ENCODE data around the gene VRK3.

Gene VRK3

DNA sequence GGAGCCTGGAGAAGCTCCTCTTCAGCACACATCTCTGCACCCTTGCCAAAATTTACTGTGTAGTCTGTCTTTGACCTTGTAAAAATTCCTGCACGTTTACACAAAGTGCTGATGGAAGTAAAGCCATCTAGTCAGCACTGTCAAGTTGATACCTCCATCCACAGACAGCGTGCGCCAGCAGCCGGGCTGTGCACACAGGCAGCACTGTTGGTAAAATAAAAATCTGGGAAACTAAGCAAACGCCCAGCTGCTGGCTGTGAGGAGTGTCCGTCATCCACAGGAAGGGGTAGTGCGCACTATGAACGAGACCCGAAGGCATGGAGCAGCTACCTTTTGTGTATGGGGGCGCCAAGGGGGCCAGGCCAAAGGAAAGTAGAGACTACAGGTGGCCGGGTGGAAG lies 46.8 kb downstream of the VRK3 start:
- Histone ChIP-seq H3K9me2 (replicated peaks; ENCODE audit: control insufficient read depth, low read length) (no peaks in the 10 kb centered on the region), H3K27me3 (ENCODE audit: control insufficient read depth, low read length) (no peaks in the 10 kb centered on the region), H3K79me2 (ENCODE audit: control insufficient read depth, low read length) (no peaks in the 10 kb centered on the region), H3K4me3 (ENCODE audit: low read length) (no peak overlapping the region), H3K4me1 (ENCODE audit: control insufficient read depth, low read length) (no peaks in the 10 kb centered on the region), H3K4me2 (ENCODE audit: low read length) (no peak overlapping the region), H3F3A (ENCODE audit: control insufficient read depth, insufficient read depth) (no peaks in the 10 kb centered on the region), H3K27ac (ENCODE audit: low read depth, low read length) (no peak overlapping the region), H3K9me3 (ENCODE audit: control insufficient read depth, insufficient read depth, low read length) (no peaks in the 10 kb centered on the region), H3K36me3 (ENCODE audit: control insufficient read depth, low read length) (no peaks in the 10 kb centered on the region), H4K20me1 (ENCODE audit: control insufficient read depth, insufficient read depth, low read depth, low read length) (0 out of 2 replicates have a peak, but pooled peaks cover 2% of the 10 kb centered on the region)
- no peak for TF ChIP-seq EZH2phosphoT487 (IDR thresholded peaks at IDR 0.05; ENCODE audit: borderline replicate concordance, low read length)
- TF ChIP-seq, protein P1, sequence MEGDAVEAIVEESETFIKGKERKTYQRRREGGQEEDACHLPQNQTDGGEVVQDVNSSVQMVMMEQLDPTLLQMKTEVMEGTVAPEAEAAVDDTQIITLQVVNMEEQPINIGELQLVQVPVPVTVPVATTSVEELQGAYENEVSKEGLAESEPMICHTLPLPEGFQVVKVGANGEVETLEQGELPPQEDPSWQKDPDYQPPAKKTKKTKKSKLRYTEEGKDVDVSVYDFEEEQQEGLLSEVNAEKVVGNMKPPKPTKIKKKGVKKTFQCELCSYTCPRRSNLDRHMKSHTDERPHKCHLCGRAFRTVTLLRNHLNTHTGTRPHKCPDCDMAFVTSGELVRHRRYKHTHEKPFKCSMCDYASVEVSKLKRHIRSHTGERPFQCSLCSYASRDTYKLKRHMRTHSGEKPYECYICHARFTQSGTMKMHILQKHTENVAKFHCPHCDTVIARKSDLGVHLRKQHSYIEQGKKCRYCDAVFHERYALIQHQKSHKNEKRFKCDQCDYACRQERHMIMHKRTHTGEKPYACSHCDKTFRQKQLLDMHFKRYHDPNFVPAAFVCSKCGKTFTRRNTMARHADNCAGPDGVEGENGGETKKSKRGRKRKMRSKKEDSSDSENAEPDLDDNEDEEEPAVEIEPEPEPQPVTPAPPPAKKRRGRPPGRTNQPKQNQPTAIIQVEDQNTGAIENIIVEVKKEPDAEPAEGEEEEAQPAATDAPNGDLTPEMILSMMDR (IDR thresholded peaks at IDR 0.05; ENCODE audit: low read depth, low read length, poor library complexity, severe bottlenecking): no peak

DNA sequence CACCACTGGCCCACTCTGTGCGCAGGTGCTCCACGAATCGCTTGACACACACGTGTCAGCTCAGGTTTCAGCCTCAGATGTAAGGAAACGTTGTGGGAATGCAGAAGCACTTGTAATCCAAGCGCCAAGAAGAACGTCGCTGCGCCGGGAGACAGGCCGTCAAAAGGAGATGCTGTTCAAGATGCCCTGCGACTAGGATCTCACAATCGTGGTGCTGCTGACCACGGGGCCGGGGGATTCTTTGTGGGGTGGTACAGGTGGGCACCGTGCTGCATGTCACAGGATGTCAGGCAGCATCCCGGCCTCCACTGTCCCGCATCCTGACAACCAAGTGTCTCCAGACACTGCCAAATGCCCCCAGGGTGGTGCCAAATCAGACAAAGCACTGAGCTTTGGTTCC lies 47.3 kb downstream of the VRK3 start:
- Histone ChIP-seq H4K20me1 (ENCODE audit: control insufficient read depth, insufficient read depth, low read depth, low read length) (no peaks in the 10 kb centered on the region), H3K9me3 (ENCODE audit: control insufficient read depth, insufficient read depth, low read length) (no peaks in the 10 kb centered on the region), H3K9me2 (replicated peaks; ENCODE audit: control insufficient read depth, low read length) (no peaks in the 10 kb centered on the region), H3K27ac (ENCODE audit: low read depth, low read length) (no peak overlapping the region), H3F3A (ENCODE audit: control insufficient read depth, insufficient read depth) (no peaks in the 10 kb centered on the region), H3K27me3 (ENCODE audit: control insufficient read depth, low read length) (no peaks in the 10 kb centered on the region), H3K79me2 (ENCODE audit: control insufficient read depth, low read length) (no peaks in the 10 kb centered on the region), H3K4me1 (ENCODE audit: control insufficient read depth, low read length) (no peaks in the 10 kb centered on the region), H3K4me2 (ENCODE audit: low read length) (no peak overlapping the region), H3K36me3 (ENCODE audit: control insufficient read depth, low read length) (no peaks in the 10 kb centered on the region), H3K4me3 (ENCODE audit: low read length) (no peak overlapping the region)
- TF ChIP-seq, protein P1 (IDR thresholded peaks at IDR 0.05; ENCODE audit: low read depth, low read length, poor library complexity, severe bottlenecking): no peak
- TF ChIP-seq EZH2phosphoT487 (IDR thresholded peaks at IDR 0.05; ENCODE audit: borderline replicate concordance, low read length): no peak

DNA sequence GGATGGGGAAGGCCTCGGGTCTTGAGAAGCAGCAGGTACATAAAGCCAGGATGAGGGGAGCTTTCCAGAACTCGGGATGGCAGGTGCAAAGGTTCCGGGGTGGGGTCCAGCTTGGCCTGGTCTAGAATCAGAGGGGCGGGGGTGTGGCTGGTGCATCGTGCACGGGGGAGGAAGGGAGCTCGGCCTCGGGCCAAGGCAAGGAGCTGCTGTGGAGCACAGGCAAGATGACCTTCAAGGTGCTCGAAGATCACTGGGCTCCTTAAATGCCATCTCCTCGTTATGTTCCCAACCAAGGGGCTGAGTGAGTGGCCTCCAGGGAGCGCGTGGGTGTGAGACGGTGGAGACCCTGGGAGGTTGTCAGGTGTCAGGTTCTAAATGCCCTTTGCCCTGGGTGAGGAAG lies 48.1 kb downstream of the VRK3 start:
- no peaks in the 10 kb centered on the region for H3K36me3 ChIP-seq (ENCODE audit: control insufficient read depth, low read length)
- H3K9me2 ChIP-seq (replicated peaks; ENCODE audit: control insufficient read depth, low read length): no peaks in the 10 kb centered on the region
- H3K9me3 ChIP-seq (ENCODE audit: control insufficient read depth, insufficient read depth, low read length): no peaks in the 10 kb centered on the region
- H3K4me1 ChIP-seq (ENCODE audit: control insufficient read depth, low read length): no peaks in the 10 kb centered on the region
- H3F3A ChIP-seq (ENCODE audit: control insufficient read depth, insufficient read depth): no peaks in the 10 kb centered on the region
- no peak overlapping the region for H3K27ac ChIP-seq (ENCODE audit: low read depth, low read length)
- TF ChIP-seq EZH2phosphoT487 (IDR thresholded peaks at IDR 0.05; ENCODE audit: borderline replicate concordance, low read length): no peak
- TF ChIP-seq, protein P1 (IDR thresholded peaks at IDR 0.05; ENCODE audit: low read depth, low read length, poor library complexity, severe bottlenecking): no peak
- H3K79me2 ChIP-seq (ENCODE audit: control insufficient read depth, low read length): no peaks in the 10 kb centered on the region
- no peak overlapping the region for H3K4me3 ChIP-seq (ENCODE audit: low read length)
- no peak overlapping the region for H3K4me2 ChIP-seq (ENCODE audit: low read length)
- H4K20me1 ChIP-seq (ENCODE audit: control insufficient read depth, insufficient read depth, low read depth, low read length): no peaks in the 10 kb centered on the region
- H3K27me3 ChIP-seq (ENCODE audit: control insufficient read depth, low read length): no peaks in the 10 kb centered on the region

DNA sequence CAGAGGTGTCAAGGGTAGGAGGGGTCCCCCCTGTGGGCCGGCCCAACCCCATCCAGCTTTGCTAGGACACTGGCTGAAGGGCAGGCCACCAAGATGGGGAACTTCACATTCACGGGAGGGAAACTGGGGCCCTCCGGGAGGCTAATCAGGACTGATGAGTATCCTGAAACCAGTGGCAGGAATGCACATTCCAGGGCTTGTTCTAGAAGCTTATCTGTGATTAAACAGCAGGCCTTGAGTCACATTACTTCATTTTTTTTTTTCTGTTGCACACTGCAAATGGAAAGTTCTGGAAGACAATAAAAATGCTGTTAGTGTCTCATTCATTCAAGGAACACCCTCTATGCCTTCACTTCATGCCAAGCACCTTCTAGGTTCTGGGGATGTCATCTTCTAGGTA lies 48.7 kb downstream of the VRK3 start:
- TF ChIP-seq EZH2phosphoT487 (IDR thresholded peaks at IDR 0.05; ENCODE audit: borderline replicate concordance, low read length): no peak
- TF ChIP-seq, protein P1 (IDR thresholded peaks at IDR 0.05; ENCODE audit: low read depth, low read length, poor library complexity, severe bottlenecking): no peak
- Histone ChIP-seq H3K36me3 (ENCODE audit: control insufficient read depth, low read length) (no peaks in the 10 kb centered on the region), H3K9me3 (ENCODE audit: control insufficient read depth, insufficient read depth, low read length) (no peaks in the 10 kb centered on the region), H3K4me1 (ENCODE audit: control insufficient read depth, low read length) (no peaks in the 10 kb centered on the region), H3K9me2 (replicated peaks; ENCODE audit: control insufficient read depth, low read length) (no peaks in the 10 kb centered on the region), H3K27ac (ENCODE audit: low read depth, low read length) (no peak overlapping the region), H4K20me1 (ENCODE audit: control insufficient read depth, insufficient read depth, low read depth, low read length) (no peaks in the 10 kb centered on the region), H3K4me2 (ENCODE audit: low read length) (no peak overlapping the region), H3K4me3 (ENCODE audit: low read length) (no peak overlapping the region), H3K79me2 (ENCODE audit: control insufficient read depth, low read length) (no peaks in the 10 kb centered on the region), H3F3A (ENCODE audit: control insufficient read depth, insufficient read depth) (no peaks in the 10 kb centered on the region), H3K27me3 (ENCODE audit: control insufficient read depth, low read length) (no peaks in the 10 kb centered on the region)
